Heart right ventricle (tissue), 16 donors: ENCODE results near the gene GH1. TPM values are rescaled to one million over a fixed set of nuclear protein-coding genes. Genes with fewer than 3 reads are reported as not detected.
"Not testable (repeated sequence)": the region's sequence is repeated elsewhere in the genome, so short reads cannot be mapped to it uniquely, and the experiment has no call there.

ENCODE experiments used
- ATAC-seq, 8 donors: fragments of 200-7000 bp; cut with Tn5 transposase; one replicate each; pipeline ENCODE4 v1.9.1; 2020; ENCODE audit warnings: mild to moderate bottlenecking in 8 of 8, moderate library complexity in 8 of 8, moderate number of reproducible peaks in 1 of 8
- DNase-seq, 2 donors: peaks; one replicate each; pipeline ENCODE4 v3.0.0-alpha.2; 2020
- H3K27ac ChIP-seq, 10 donors: fragments of 200-600 bp; sonication (generic) in 2 of 10; one replicate each; pipeline versions ENCODE4 v1.5.0 to v1.8.0; 2020 to 2022; ENCODE audit warnings: mild to moderate bottlenecking in 3 of 10
- H3K27me3 ChIP-seq, 7 donors: fragments of 200-600 bp; one replicate each; pipeline ENCODE4 v1.8.0; 2021 to 2022; ENCODE audit warnings: mild to moderate bottlenecking in 2 of 7
- H3K36me3 ChIP-seq, 9 donors: fragments of 200-600 bp; sonication (generic) in 1 of 9; one replicate each; pipeline versions ENCODE4 v1.5.0 to v1.8.0; 2020 to 2022; ENCODE audit warnings: mild to moderate bottlenecking in 2 of 9
- H3K4me1 ChIP-seq, 9 donors: fragments of 200-600 bp; sonication (generic) in 1 of 9; one replicate each; pipeline versions ENCODE4 v1.5.0 to v1.8.0; 2020 to 2022; ENCODE audit warnings: mild to moderate bottlenecking in 4 of 9
- H3K4me3 ChIP-seq, 10 donors: fragments of 200-600 bp; sonication (generic) in 2 of 10; one replicate each; pipeline versions ENCODE4 v1.5.0 to v1.8.0; 2020 to 2022; ENCODE audit warnings: mild to moderate bottlenecking in 7 of 10, moderate library complexity in 2 of 10
- H3K9me3 ChIP-seq, 11 donors: fragments of 200-600 bp in 10 of 11; sonication (generic) in 2 of 11; one replicate each; pipeline versions ENCODE4 v1.5.0 to v1.8.0; 2013 to 2022; ENCODE audit warnings: mild to moderate bottlenecking in 2 of 11, control low read depth in 1 of 11, moderate library complexity in 1 of 11
- WGBS, 2 donors: extraction: QIAGEN DNeasy Blood & Tissue Kit; methylation state at CpG; one replicate each; pipeline ENCODE4 v1.1.7; 2013; ENCODE audit warnings: inconsistent platforms in 1 of 2; 5-methylcytosine and 5-hydroxymethylcytosine counted together
- intact Hi-C, 10 donors: fragments of 100-400 bp; cut with DNase I; formaldehyde crosslinking; loops; one replicate each; pipeline versions ENCODE4 v1.11.1 to v1.14.2; 2022
- polyA plus RNA-seq, 2 donors: library from polyadenylated mRNA; stranded (reverse); fragments of 200-250 nt; gene quantifications; one replicate each; pipeline ENCODE4 v1.2.3, GENCODE V29; 2013
- total RNA-seq, 10 donors: library from RNA; stranded (reverse); fragmentation: NEBNext Ultra II Directional in 3 of 10; extraction: Animal tissue kit (Norgen Biotek cat#: 25700) in 3 of 10; gene quantifications; one replicate each; pipeline versions ENCODE4 v1.2.1 to v1.2.4, GENCODE V29; 2021 to 2023
- TF ChIP-seq, protein P1 (sequence below), 9 donors: fragments of 200-600 bp; sonication (generic) in 2 of 9; IDR thresholded peaks; one replicate each; pipeline versions ENCODE4 v1.5.0 to v1.8.0; 2021 to 2022; ENCODE audit warnings: antibody characterized with exemption in 9 of 9, mild to moderate bottlenecking in 5 of 9, moderate library complexity in 1 of 9
- donor health status: Arrhythmogenic right ventricular cardiomyopathy.
- donor health status: ischemic (EF 13 %, LVEDD 7.1; RV severe dilation, severe dysfunction).
- donor health status: healthy with polysubstance abuse.
- donor health status: DM: no; HTN: yes; CAD: no.
- donor health status: DM: no; HTN: no; CAD: no.
- donor health status: ischemic (EF 25% LVEDD 6.9; RV normal size, moderate dysfunction).
- donor health status: ischemic (EF 25% LVEDD 5.7; RV mildly dilated, moderate dysfunction).
- donor health status: healthy.
- donor health status: DM: yes; HTN: yes; CAD: no.
- donor health status: Ischemic cardiomyopathy.
- donor health status: ischemic (EF 35%, LVEDD 5.7; RV mildly dilated, moderate dysfunction).
- donor health status: nonischemic (EF 11% LVEDD 7.7; RV severe dilation, severe dysfunction).
- donor health status: DM: yes; HTN: yes; CAD: no.
- donor health status: PGD.
- donor health status: ischemic (EF 29% LVEDD 5.4; RV normal size, mild dysfunction).
- donor health status: nonischemic (EF 23%, LVEDD 6.1; RV moderate dilation, normal function).

GH1 gene
- total and polyA plus RNA-seq, 12 donors, result not detected

DNA sequence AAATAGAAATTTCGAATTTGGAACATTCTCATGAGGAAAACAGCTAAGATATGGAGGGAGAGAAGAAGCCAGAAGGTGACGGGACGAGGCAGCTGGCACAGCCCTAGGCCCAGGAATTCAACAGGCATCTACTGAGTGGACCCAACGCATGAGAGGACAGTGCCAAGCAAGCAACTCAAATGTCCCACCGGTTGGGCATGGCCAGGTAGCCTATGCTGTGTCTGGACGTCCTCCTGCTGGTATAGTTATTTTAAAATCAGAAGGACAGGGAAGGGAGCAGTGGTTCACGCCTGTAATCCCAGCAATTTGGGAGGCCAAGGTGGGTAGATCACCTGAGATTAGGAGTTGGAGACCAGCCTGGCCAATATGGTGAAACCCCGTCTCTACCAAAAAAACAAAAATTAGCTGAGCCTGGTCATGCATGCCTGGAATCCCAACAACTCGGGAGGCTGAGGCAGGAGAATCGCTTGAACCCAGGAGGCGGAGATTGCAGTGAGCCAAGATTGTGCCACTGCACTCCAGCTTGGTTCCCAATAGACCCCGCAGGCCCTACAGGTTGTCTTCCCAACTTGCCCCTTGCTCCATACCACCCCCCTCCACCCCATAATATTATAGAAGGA lies 2.0 kb downstream of the GH1 start:
- DNase-seq (no peak), ATAC-seq (no peak)
- Histone ChIP-seq H3K4me1 (peaks cover 0 to 10% (median 0%) of the 10 kb centered on the region in 9 donors), H3K36me3 (no peaks in the 10 kb centered on the region), H3K9me3 (no peaks in the 10 kb centered on the region), H3K27ac (no peak overlapping the region), H3K27me3 (peaks cover 0 to 6% (median 0%) of the 10 kb centered on the region in 7 donors), H3K4me3 (no peak overlapping the region)
- 84 to 89% methylated on average over 12 of the region's 12 CpGs for WGBS, 2 donors
- TF ChIP-seq, protein P1, sequence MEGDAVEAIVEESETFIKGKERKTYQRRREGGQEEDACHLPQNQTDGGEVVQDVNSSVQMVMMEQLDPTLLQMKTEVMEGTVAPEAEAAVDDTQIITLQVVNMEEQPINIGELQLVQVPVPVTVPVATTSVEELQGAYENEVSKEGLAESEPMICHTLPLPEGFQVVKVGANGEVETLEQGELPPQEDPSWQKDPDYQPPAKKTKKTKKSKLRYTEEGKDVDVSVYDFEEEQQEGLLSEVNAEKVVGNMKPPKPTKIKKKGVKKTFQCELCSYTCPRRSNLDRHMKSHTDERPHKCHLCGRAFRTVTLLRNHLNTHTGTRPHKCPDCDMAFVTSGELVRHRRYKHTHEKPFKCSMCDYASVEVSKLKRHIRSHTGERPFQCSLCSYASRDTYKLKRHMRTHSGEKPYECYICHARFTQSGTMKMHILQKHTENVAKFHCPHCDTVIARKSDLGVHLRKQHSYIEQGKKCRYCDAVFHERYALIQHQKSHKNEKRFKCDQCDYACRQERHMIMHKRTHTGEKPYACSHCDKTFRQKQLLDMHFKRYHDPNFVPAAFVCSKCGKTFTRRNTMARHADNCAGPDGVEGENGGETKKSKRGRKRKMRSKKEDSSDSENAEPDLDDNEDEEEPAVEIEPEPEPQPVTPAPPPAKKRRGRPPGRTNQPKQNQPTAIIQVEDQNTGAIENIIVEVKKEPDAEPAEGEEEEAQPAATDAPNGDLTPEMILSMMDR (IDR thresholded peaks at IDR 0.05), result no peak
- intact Hi-C loops, result loop anchor here in 9 of 10 donors (5.0 to 10.0 kb wide), 9 partner anchors 71 to 368 kb away; partner anchors contain the start of genes ERN1 (in 5 of the 9) and ICAM2 (in 1 of the 9)

DNA sequence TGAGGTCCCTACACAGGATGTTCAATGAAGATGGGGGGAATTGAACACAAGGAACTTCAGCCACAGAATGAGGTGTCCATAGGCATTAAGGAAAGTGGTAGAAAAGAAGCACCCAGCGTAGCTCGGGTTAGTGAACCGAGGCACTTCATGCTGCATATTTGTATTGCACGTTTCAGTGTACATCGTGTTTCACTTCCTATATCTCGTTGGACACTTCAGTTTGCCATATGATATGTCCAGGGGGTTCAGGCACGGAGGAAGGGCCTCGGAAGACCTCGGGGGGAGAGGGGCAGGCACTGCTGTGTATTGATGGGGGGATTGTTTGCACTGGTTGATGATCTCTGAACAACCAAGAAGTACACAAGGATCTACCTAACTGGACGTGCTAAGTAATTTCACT lies 2.9 kb downstream of the GH1 start:
- H3K9me3 ChIP-seq, ATAC-seq, H3K36me3 ChIP-seq, H3K4me3 ChIP-seq, H3K27ac ChIP-seq, DNase-seq: not testable (repeated sequence)
- H3K4me1 ChIP-seq, result peaks cover 0 to 10% (median 0%) of the 10 kb centered on the region in 9 donors
- H3K27me3 ChIP-seq, result peaks cover 0 to 14% (median 7%) of the 10 kb centered on the region in 7 donors
- intact Hi-C loops, result loop anchor here in 9 of 10 donors (5.0 to 10.0 kb wide), 9 partner anchors 72 to 369 kb away; partner anchors contain the start of genes ERN1 (in 5 of the 9) and ICAM2 (in 1 of the 9)
- WGBS, 2 donors, result 80 to 83% methylated on average over 10 of the region's 10 CpGs

DNA sequence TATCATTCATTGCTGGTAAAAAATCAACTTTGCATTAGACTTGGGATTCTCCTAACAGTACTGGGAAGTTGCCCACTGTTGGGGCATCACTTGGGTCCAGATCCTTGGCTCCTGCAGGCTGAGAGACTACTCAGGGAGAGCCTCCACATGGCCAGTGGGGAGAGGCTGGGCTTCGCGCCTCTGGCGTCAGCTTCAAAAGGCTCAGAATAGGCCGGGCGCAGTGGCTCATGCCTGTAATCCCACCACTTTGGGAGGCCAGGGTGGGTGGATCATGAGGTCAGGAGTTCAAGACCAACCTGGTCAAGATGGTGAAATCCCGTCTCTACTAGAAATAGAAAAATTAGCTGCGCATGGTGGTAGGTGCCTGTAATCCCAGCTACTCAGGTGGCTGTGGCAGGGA lies 4.2 kb downstream of the GH1 start:
- no peak for ATAC-seq
- Histone ChIP-seq H3K4me1 (peaks cover 0 to 5% (median 0%) of the 10 kb centered on the region in 9 donors), H3K4me3 (no peak overlapping the region), H3K9me3 (no peaks in the 10 kb centered on the region), H3K27ac (no peak overlapping the region), H3K36me3 (no peaks in the 10 kb centered on the region), H3K27me3 (peaks cover 0 to 18% (median 8%) of the 10 kb centered on the region in 7 donors)
- WGBS, 2 donors, result 95 to 98% methylated on average over 7 of the region's 7 CpGs
- DNase-seq, result no peak
- intact Hi-C loops, result loop anchor here in 8 of 10 donors (5.0 to 10.0 kb wide), 6 partner anchors 110 to 370 kb away; partner anchors contain the start of genes ERN1 (in 5 of the 8) and ICAM2 (in 1 of the 8)
- TF ChIP-seq, protein P1 (IDR thresholded peaks at IDR 0.05), result no peak

DNA sequence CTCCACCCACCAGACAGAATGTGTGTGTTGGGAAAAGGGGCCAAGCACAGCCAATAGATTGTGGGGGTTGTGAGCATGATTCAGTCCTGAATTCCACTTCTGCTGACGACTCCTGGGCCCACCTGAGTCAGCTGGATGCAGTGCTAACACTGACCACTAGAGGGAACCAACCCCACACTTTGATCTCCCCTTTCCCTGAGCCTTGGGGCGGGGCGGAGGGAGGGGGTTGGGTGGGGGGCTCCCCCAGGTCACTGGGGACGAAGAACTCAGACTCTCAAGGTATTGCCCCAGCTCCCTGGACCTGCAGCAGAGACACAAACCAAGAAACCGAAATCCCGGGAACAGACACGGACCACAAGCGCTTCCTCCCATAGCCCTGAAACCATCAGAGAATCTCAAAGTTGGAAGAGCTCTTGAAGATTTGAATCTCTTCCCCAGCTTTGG lies 7.0 kb downstream of the GH1 start:
- no peak overlapping the region for H3K27ac ChIP-seq
- ATAC-seq (peak in 6 of 8 donors; percentile 47 to 72 (median 66)), DNase-seq (peak in 1 of 2 donors; percentile 45)
- no peaks in the 10 kb centered on the region for H3K9me3 ChIP-seq
- WGBS, 2 donors, result 43 to 46% methylated on average over 7 to 8 of the region's 8 CpGs
- H3K4me1 ChIP-seq, result no peaks in the 10 kb centered on the region
- TF ChIP-seq, protein P1 (IDR thresholded peaks at IDR 0.05), result peak; percentile 74 to 87 (median 82)
- peaks cover 0 to 14% (median 8%) of the 10 kb centered on the region in 7 donors for H3K27me3 ChIP-seq
- intact Hi-C loops, result loop anchor here in 8 of 10 donors (5.0 to 10.0 kb wide), 6 partner anchors 113 to 373 kb away; partner anchors contain the start of genes ERN1 (in 5 of the 8) and ICAM2 (in 1 of the 8)
- no peaks in the 10 kb centered on the region for H3K36me3 ChIP-seq
- no peak overlapping the region for H3K4me3 ChIP-seq
